ENCODE data around the gene ZNF839. TPM values are rescaled to one million over a fixed set of nuclear protein-coding genes. Genes with fewer than 3 reads are reported as not detected.

ZNF839 gene
- total and polyA plus RNA-seq, 2 of the 4 experiments (the other 2 are of a cell fraction), result 5.7 to 10.7 TPM

GRCh38 chr14:102283631-102284129 lies 35.9 kb upstream of the ZNF839 start:
- Histone ChIP-seq H3K36me3 (ENCODE audit: control insufficient read depth, insufficient read depth, low read length) (no peaks in the 10 kb centered on the region), H4K91ac (ENCODE audit: insufficient read depth, low read depth, low read length) (peak overlapping the region; percentile 80), H3K9ac (ENCODE audit: low read depth, low read length) (no peak overlapping the region), H3K4me2 (ENCODE audit: low read depth, low read length) (no peak overlapping the region), H3K79me1 (ENCODE audit: low read depth in 1 of 2, low read length in 2 of 2) (peaks cover 4 to 7% of the 10 kb centered on the region in 2 experiments; a peak in 3 of 4 replicates), H3K4me3 (ENCODE audit: insufficient read depth, low read depth, low read length) (no peak overlapping the region), H3K27ac (ENCODE audit: insufficient read depth, low read length) (no peak overlapping the region; the same call in 1 of the 2 replicates), H4K8ac (ENCODE audit: low read depth in 2 of 2, low read length in 2 of 2) (peak overlapping the region; percentile 18 to 75), H3K9me3 (ENCODE audit: control insufficient read depth, insufficient read depth, low read length) (no peaks in the 10 kb centered on the region), H3K23ac (ENCODE audit: low read depth, low read length) (no peak overlapping the region), H3K4ac (ENCODE audit: low read depth, low read length) (peak overlapping the region; percentile 47), H2AK9ac (replicated peaks; ENCODE audit: low read depth, low read length, poor library complexity) (peak overlapping the region; percentile 21), H2BK120ac (ENCODE audit: low read depth, low read length) (peak overlapping the region; percentile 69), H4K20me1 (ENCODE audit: insufficient read depth, low read length) (no peaks in the 10 kb centered on the region), H2AK5ac (ENCODE audit: low read depth, low read length) (peak overlapping the region; percentile 78; the same call in 1 of the 2 replicates), H3K14ac (replicated peaks; ENCODE audit: low read depth, low read length) (no peak overlapping the region), H2AFZ (replicated peaks; ENCODE audit: low read length, poor library complexity) (no peak overlapping the region), H3K4me1 (ENCODE audit: control insufficient read depth, insufficient read depth, low read length) (peaks cover 7% of the 10 kb centered on the region), H3K9me1 (ENCODE audit: insufficient read depth, low read length) (peaks cover 5% of the 10 kb centered on the region), H3K18ac (ENCODE audit: low read depth, low read length) (peak overlapping the region; percentile 41; the same call in 1 of the 2 replicates), H4K5ac (ENCODE audit: low read depth, low read length) (peak overlapping the region; percentile 47; the same call in 1 of the 2 replicates), H2BK15ac (ENCODE audit: low read depth, low read length) (no peak overlapping the region), H2BK5ac (ENCODE audit: low read depth, low read length, poor library complexity, severe bottlenecking) (peak overlapping the region; percentile 53), H3K27me3 (ENCODE audit: control insufficient read depth, insufficient read depth, low read length) (no peaks in the 10 kb centered on the region), H3K56ac (ENCODE audit: extremely low read depth, insufficient read depth, low read length) (no peak overlapping the region), H2BK20ac (ENCODE audit: low read depth, low read length) (peak overlapping the region; percentile 81; the same call in 1 of the 2 replicates)
- ChIA-PET CTCF (interaction anchor here (0.7 kb wide), 1 partner anchor 27 kb away, joined by 4 read pairs; no protein-coding TSS in a partner anchor), POLR2A (ENCODE audit: unreplicated experiment) (no interaction called here)
- ATAC-seq (ENCODE audit: low read depth) (no peak), DNase-seq (no peak)
- intact Hi-C loops (cut with micrococcal nuclease), result no loop called here
- no CpG with 5 or more reads among the region's 2 CpGs for WGBS, 2 experiments (ENCODE audit: extremely low coverage in 2 of 2, insufficient read length in 1 of 2)
- dilution Hi-C loops (cut with HindIII; ENCODE audit: low sequenced_read_pairs, unreplicated experiment), result no loop called here
- BruUV-seq (replicated peaks), result no TSS peak
- in situ Hi-C loops (cut with MboI; ENCODE audit: low sequenced_read_pairs), result no loop called here
- TF ChIP-seq CHD1 (IDR thresholded peaks at IDR 0.05; ENCODE audit: low read depth, low read length) (no peak), RFX5 (IDR thresholded peaks at IDR 0.05; ENCODE audit: low read depth, low read length) (no peak), POLR2A (IDR thresholded peaks at IDR 0.05; ENCODE audit: low read depth, low read length) (no peak), USF2 (IDR thresholded peaks at IDR 0.05; ENCODE audit: low read depth, low read length) (no peak), CEBPB (IDR thresholded peaks at IDR 0.05; ENCODE audit: low read depth, low read length) (no peak)

Measured in IMR-90 (cell line).